A549 (cell line): ENCODE measurements around the gene SLC7A4. TPM values are rescaled to one million over a fixed set of nuclear protein-coding genes. Genes with fewer than 3 reads are reported as not detected.

Source experiments
- ATAC-seq, 2 experiments: fragments of 200-7000 bp in 1 of 2; fragments of >200 bp in 1 of 2; cut with Nextera tagmentation in 1 of 2; cut with Tn5 transposase in 1 of 2; 3 replicates each; pipeline versions ENCODE4 v1.8.0 to v1.9.1; 2018 to 2020; ENCODE audit warnings: mild to moderate bottlenecking in 1 of 2, moderate library complexity in 1 of 2
- CTCF ChIA-PET: fragments of 300-600 bp; sonication (Branson Sonifier 250); formaldehyde crosslinking; extraction: SDS; loops from one replicate; lab custom pipeline; 2021; ENCODE audit warnings: antibody characterized with exemption, inconsistent platforms; lab: Yijun Ruan, JAX
- POLR2A ChIA-PET: fragments of 350-600 bp; formaldehyde crosslinking; extraction: SDS; loops from one replicate; lab custom pipeline; 2021; ENCODE audit warnings: antibody characterized with exemption, inconsistent platforms; lab: Yijun Ruan, JAX
- DNase-seq, 2 experiments: peaks; one replicate each; pipeline versions ENCODE4 v3.0.0 to v3.0.0-alpha.2; 2011 to 2016; ENCODE audit warnings: low read depth in 1 of 2, low spot score in 1 of 2
- FAIRE-seq: peaks from 2 replicates; lab custom pipeline; 2011; peaks lifted over from hg19 to GRCh38; lab: Jason Lieb, UNC
- H3K27ac ChIP-seq, 2 experiments: fragments of >200 bp; sonication (Bioruptor Twin); formaldehyde crosslinking; 3 replicates each; pipeline ENCODE4 v1.5.1; 2016 to 2017
- H3K4me1 ChIP-seq: fragments of >200 bp; sonication (Bioruptor Twin); formaldehyde crosslinking; 3 replicates; pipeline ENCODE4 v1.6.1; 2016
- H3K4me2 ChIP-seq: fragments of >200 bp; sonication (Bioruptor Twin); formaldehyde crosslinking; 3 replicates; pipeline ENCODE4 v1.6.1; 2016
- H3K4me3 ChIP-seq: fragments of >200 bp; sonication (Bioruptor Twin); formaldehyde crosslinking; 3 replicates; pipeline ENCODE4 v1.5.1; 2016
- H3K9me3 ChIP-seq: fragments of >200 bp; sonication (Bioruptor Twin); formaldehyde crosslinking; 3 replicates; pipeline ENCODE4 v1.6.1; 2016
- ATOH8 ChIP-seq: fragments of 250-450 bp; sonication (Bioruptor Pico); IDR thresholded peaks from 2 replicates; pipeline ENCODE4 v1.5.0; 2020; ENCODE audit warnings: low read depth, mild to moderate bottlenecking, moderate library complexity
- BHLHE40 ChIP-seq: IDR thresholded peaks from 2 replicates; pipeline ENCODE4 v1.6.1; 2012; ENCODE audit warnings: low read depth, low read length, inconsistent platforms
- CBX2 ChIP-seq: fragments of 200-600 bp; sonication (generic); IDR thresholded peaks from 2 replicates; pipeline ENCODE4 v1.6.1; 2016; ENCODE audit warnings: low read depth, mild to moderate bottlenecking, borderline replicate concordance
- CBX8 ChIP-seq: fragments of 200-600 bp; sonication (generic); IDR thresholded peaks from 2 replicates; pipeline ENCODE4 v1.6.1; 2016
- CHD2 ChIP-seq: fragments of 150-350 bp; IDR thresholded peaks from 2 replicates; pipeline ENCODE4 v1.6.1; 2014; ENCODE audit warnings: low read length; ENCODE audit not compliant: partially characterized antibody
- E2F6 ChIP-seq: IDR thresholded peaks from 2 replicates; pipeline ENCODE4 v1.6.1; 2012; ENCODE audit warnings: low read depth, borderline replicate concordance
- EHMT2 ChIP-seq: fragments of 200-600 bp; sonication (generic); IDR thresholded peaks from 2 replicates; pipeline ENCODE4 v1.6.1; 2016; ENCODE audit warnings: antibody characterized with exemption, low read depth, mild to moderate bottlenecking, moderate library complexity
- ELK1 ChIP-seq: fragments of 150-350 bp; IDR thresholded peaks from 2 replicates; pipeline ENCODE4 v1.6.1; 2014; ENCODE audit warnings: low read depth, mild to moderate bottlenecking, low read length
- EP300 ChIP-seq, 2 experiments: fragments of >200 bp; sonication (Bioruptor Twin); formaldehyde crosslinking; IDR thresholded peaks; 2 replicates in 1 of 2; 3 replicates in 1 of 2; pipeline ENCODE4 v1.6.1; 2016 to 2017
- ESRRA ChIP-seq: fragments of 150-350 bp; IDR thresholded peaks from 2 replicates; pipeline ENCODE4 v1.6.1; 2014; ENCODE audit warnings: mild to moderate bottlenecking, low read length, borderline replicate concordance
- FOSB ChIP-seq: fragments of 250-450 bp; sonication (Bioruptor Pico); IDR thresholded peaks from 2 replicates; pipeline ENCODE4 v1.5.0; 2020; ENCODE audit warnings: mild to moderate bottlenecking, moderate library complexity
- GATA3 ChIP-seq: IDR thresholded peaks from 2 replicates; pipeline ENCODE4 v1.6.1; 2012; ENCODE audit warnings: borderline replicate concordance
- HMGXB4 ChIP-seq: fragments of 250-450 bp; sonication (Bioruptor Pico); IDR thresholded peaks from 2 replicates; pipeline ENCODE4 v1.5.0; 2021; ENCODE audit warnings: mild to moderate bottlenecking, moderate library complexity, borderline replicate concordance
- KDM5A ChIP-seq: fragments of 200-600 bp; sonication (generic); IDR thresholded peaks from 2 replicates; pipeline ENCODE4 v1.6.1; 2016; ENCODE audit warnings: antibody characterized with exemption, mild to moderate bottlenecking
- MAZ ChIP-seq: fragments of 150-350 bp; IDR thresholded peaks from 2 replicates; pipeline ENCODE4 v1.6.1; 2014; ENCODE audit warnings: antibody characterized with exemption, low read depth, low read length, borderline replicate concordance
- NFE2L2 ChIP-seq: fragments of 150-350 bp; conservative IDR thresholded peaks from 2 replicates; pipeline ENCODE4 v1.6.1; 2014; ENCODE audit warnings: low read length
- NPAS2 ChIP-seq: fragments of 250-450 bp; sonication (Bioruptor Pico); IDR thresholded peaks from 2 replicates; pipeline ENCODE4 v1.8.0; 2022; ENCODE audit warnings: mild to moderate bottlenecking, moderate library complexity, borderline replicate concordance
- PHF8 ChIP-seq: fragments of 200-600 bp; sonication (generic); IDR thresholded peaks from 2 replicates; pipeline ENCODE4 v1.6.1; 2016; ENCODE audit warnings: low read depth, mild to moderate bottlenecking, antibody characterized with exemption, moderate library complexity, borderline replicate concordance
- POLR2AphosphoS2 ChIP-seq: conservative IDR thresholded peaks from 2 replicates; pipeline ENCODE4 v1.6.1; 2012; ENCODE audit warnings: low read length, improper control_type of control experiment, inconsistent platforms
- RAD21 ChIP-seq, 2 experiments: fragments of >200 bp in 1 of 2; sonication (Bioruptor Twin) in 1 of 2; formaldehyde crosslinking in 1 of 2; IDR thresholded peaks in 1 of 2; conservative IDR thresholded peaks in 1 of 2; 2 replicates in 1 of 2; 3 replicates in 1 of 2; pipeline ENCODE4 v1.6.1; 2012 to 2018; ENCODE audit warnings: inconsistent platforms in 1 of 2
- RARB ChIP-seq: fragments of 250-450 bp; sonication (Bioruptor Pico); IDR thresholded peaks from 2 replicates; pipeline ENCODE4 v1.8.0; 2021; ENCODE audit warnings: mild to moderate bottlenecking, moderate library complexity
- REST ChIP-seq: fragments of 200-600 bp; sonication (generic); IDR thresholded peaks from 2 replicates; pipeline ENCODE4 v1.6.1; 2016; ENCODE audit warnings: antibody characterized with exemption, mild to moderate bottlenecking, moderate library complexity
- SMC3 ChIP-seq: fragments of >200 bp; sonication (Bioruptor Twin); formaldehyde crosslinking; IDR thresholded peaks from 3 replicates; pipeline ENCODE4 v1.6.1; 2018; ENCODE audit warnings: inconsistent platforms
- SREBF2 ChIP-seq: fragments of 450-650 bp; IDR thresholded peaks from 2 replicates; pipeline ENCODE4 v1.6.1; 2014; ENCODE audit warnings: mild to moderate bottlenecking, moderate library complexity
- TP53 ChIP-seq: fragments of 250-450 bp; sonication (Bioruptor Pico); IDR thresholded peaks from 2 replicates; pipeline ENCODE4 v1.5.0; 2021; ENCODE audit warnings: mild to moderate bottlenecking, moderate library complexity
- USF2 ChIP-seq: fragments of 450-650 bp; IDR thresholded peaks from 2 replicates; pipeline ENCODE4 v1.6.1; 2014; ENCODE audit warnings: antibody characterized with exemption
- ZNF302 ChIP-seq: fragments of 250-450 bp; sonication (Bioruptor Pico); IDR thresholded peaks from 2 replicates; pipeline ENCODE4 v1.9.0; 2021; ENCODE audit warnings: inconsistent platforms, mild to moderate bottlenecking, moderate library complexity
- WGBS: methylation state at CpG from one replicate; pipeline ENCODE4 v1.1.6; 2017; ENCODE audit errors: missing lambda C conversion rate; 5-methylcytosine and 5-hydroxymethylcytosine counted together
- polyA plus RNA-seq, 4 experiments: library from polyadenylated mRNA; depleted of rRNA in 3 of 4; stranded (reverse); fragments of >200 nt; fragmentation: RNase III in 1 of 4; extraction: RNeasy Plus Mini Kit Qiagen cat#74134 plus additional on column Dnase treatment in 1 of 4; gene quantifications; 2 replicates in 3 of 4; 3 replicates in 1 of 4; pipeline ENCODE4 v1.2.3, GENCODE V29; 2011 to 2017

SLC7A4 gene
- polyA plus RNA-seq, 2 of the 4 experiments (the other 2 are of a cell fraction) = not detected

GRCh38 chr22:20995329-20996030 lies 36.9 kb downstream of the SLC7A4 start:
- 91% methylated on average over 14 of the region's 23 CpGs for WGBS
- ChIA-PET CTCF (no interaction called here), POLR2A (interaction anchor here (1.2 kb wide), 1 partner anchor 13 kb away, joined by 5 read pairs; the partner anchor contains the start of gene LZTR1)

GRCh38 chr22:20994902-20995241 lies 37.5 kb downstream of the SLC7A4 start:
- H3K4me3 ChIP-seq = no peak overlapping the region
- DNase-seq = no peak
- H3K4me1 ChIP-seq = no peaks in the 10 kb centered on the region
- POLR2A ChIA-PET = interaction anchor here (1.0 kb wide), 1 partner anchor 13 kb away, joined by 3 read pairs; the partner anchor contains the start of gene LZTR1
- ATAC-seq = no peak
- H3K9me3 ChIP-seq = no peaks in the 10 kb centered on the region
- no peak overlapping the region for H3K27ac ChIP-seq
- CTCF ChIA-PET = no interaction called here
- H3K4me2 ChIP-seq = no peak overlapping the region
- FAIRE-seq = no peak
- no CpG with 5 or more reads among the region's 10 CpGs for WGBS
- TF ChIP-seq FOSB (CRISPR knock-in tag) = no peak
- no peak for TF ChIP-seq NFE2L2
- no peak for TF ChIP-seq ATOH8
- TF ChIP-seq EP300 (IDR thresholded peaks at IDR 0.05) = no peak
- TF ChIP-seq TP53 (CRISPR knock-in tag) = no peak
- TF ChIP-seq CBX8 = no peak
- TF ChIP-seq HMGXB4 (CRISPR knock-in tag) = no peak
- TF ChIP-seq BHLHE40 = no peak
- no peak for TF ChIP-seq GATA3
- TF ChIP-seq RARB (CRISPR knock-in tag) = no peak
- no peak for TF ChIP-seq REST
- TF ChIP-seq PHF8 = no peak
- no peak for TF ChIP-seq EHMT2

More at GRCh38 chr22:20995329-20996030, 36.9 kb downstream of the SLC7A4 start:
- FAIRE-seq (no peak), DNase-seq (no peak)
- Histone ChIP-seq H3K4me2 (no peak overlapping the region), H3K9me3 (no peaks in the 10 kb centered on the region)
- TF ChIP-seq CHD2 (no peak), KDM5A (no peak), CBX2 (no peak), SREBF2 (no peak), ELK1 (no peak), USF2 (no peak), EP300 (IDR thresholded peaks at IDR 0.05) (no peak), ZNF302 (CRISPR knock-in tag) (no peak), ATOH8 (no peak), MAZ (no peak), E2F6 (no peak), NPAS2 (CRISPR knock-in tag) (no peak), RAD21 (conservative IDR thresholded peaks at IDR 0.05 in 1 of 2, IDR thresholded peaks at IDR 0.05 in 1 of 2) (no peak), SMC3 (no peak), POLR2AphosphoS2 (no peak), EHMT2 (no peak), ESRRA (no peak)
- TF ChIP-seq, all 56 proteins: peak for 0
- no peak overlapping the region for H3K27ac ChIP-seq
- H3K4me1 ChIP-seq = peaks cover 5% of the 10 kb centered on the region; the same call in 2 of the 3 replicates
- ATAC-seq = no peak
- no peak overlapping the region for H3K4me3 ChIP-seq
